ENCODE data around the gene SOX13. TPM values are rescaled to one million over a fixed set of nuclear protein-coding genes. Genes with fewer than 3 reads are reported as not detected.
A peak's percentile ranks its signal among the peaks of the same experiment; 100 is the strongest.

Gene SOX13
- total and polyA plus RNA-seq, 9 of the 15 experiments (the other 6 are each of a cell fraction or from before 2014, with no cell fraction given) = 0.03 to 0.35 (median 0.06) TPM; not detected in 5

DNA sequence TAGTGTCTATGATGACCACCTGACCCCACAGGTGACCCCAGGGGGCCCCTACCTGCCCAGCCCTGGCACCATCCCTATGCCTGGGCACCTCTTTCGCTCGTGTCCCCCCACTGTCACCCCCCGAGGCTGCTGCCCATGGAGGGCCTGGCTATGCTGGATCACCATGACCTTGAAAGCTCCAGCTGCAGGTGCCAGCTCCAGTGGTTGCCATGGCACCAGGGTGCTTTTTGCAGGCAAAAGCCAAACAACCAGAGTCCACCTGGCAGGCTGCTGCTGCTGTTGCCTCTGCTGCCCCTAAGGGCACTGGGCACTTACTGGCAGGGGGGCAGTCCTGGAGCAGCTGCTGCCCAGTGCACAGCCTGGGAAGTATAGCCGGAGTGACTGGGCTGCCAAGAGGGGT is 57.3 kb downstream of the SOX13 start:
- CTCF ChIA-PET (ENCODE audit: low intra/inter-chr PET ratio) = interaction anchor here (3.3 kb wide), 1 partner anchor 269 kb away, joined by 29 read pairs; the partner anchor contains the start of gene SNRPE
- TF ChIP-seq GABPA (tag; conservative IDR thresholded peaks at IDR 0.05; ENCODE audit: low read depth) (no peak), U2AF2 (optimal IDR thresholded peaks at IDR 0.05; ENCODE audit: low read depth, low read length) (no peak), DIDO1 (tag; IDR thresholded peaks at IDR 0.05; ENCODE audit: low read depth) (no peak), RBM34 (IDR thresholded peaks at IDR 0.05; ENCODE audit: borderline replicate concordance, insufficient read depth, low read length) (no peak), TSC22D4 (tag; IDR thresholded peaks at IDR 0.05) (no peak), CTBP1 (IDR thresholded peaks at IDR 0.05; ENCODE audit: borderline replicate concordance) (no peak), IRF9 (tag; IDR thresholded peaks at IDR 0.05) (no peak), DDX20 (tag; IDR thresholded peaks at IDR 0.05; ENCODE audit: low read depth) (no peak), SUPT5H (IDR thresholded peaks at IDR 0.05) (no peak), ZFP30 (CRISPR knock-in tag; IDR thresholded peaks at IDR 0.05; ENCODE audit: borderline replicate concordance) (no peak), EHMT2 (IDR thresholded peaks at IDR 0.05) (no peak), ZNF436 (CRISPR knock-in tag; IDR thresholded peaks at IDR 0.05) (no peak)
- TF ChIP-seq, protein P1, sequence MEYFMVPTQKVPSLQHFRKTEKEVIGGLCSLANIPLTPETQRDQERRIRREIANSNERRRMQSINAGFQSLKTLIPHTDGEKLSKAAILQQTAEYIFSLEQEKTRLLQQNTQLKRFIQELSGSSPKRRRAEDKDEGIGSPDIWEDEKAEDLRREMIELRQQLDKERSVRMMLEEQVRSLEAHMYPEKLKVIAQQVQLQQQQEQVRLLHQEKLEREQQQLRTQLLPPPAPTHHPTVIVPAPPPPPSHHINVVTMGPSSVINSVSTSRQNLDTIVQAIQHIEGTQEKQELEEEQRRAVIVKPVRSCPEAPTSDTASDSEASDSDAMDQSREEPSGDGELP (CRISPR knock-in tag; IDR thresholded peaks at IDR 0.05; ENCODE audit: borderline replicate concordance) = no peak
- TF ChIP-seq, protein P2, sequence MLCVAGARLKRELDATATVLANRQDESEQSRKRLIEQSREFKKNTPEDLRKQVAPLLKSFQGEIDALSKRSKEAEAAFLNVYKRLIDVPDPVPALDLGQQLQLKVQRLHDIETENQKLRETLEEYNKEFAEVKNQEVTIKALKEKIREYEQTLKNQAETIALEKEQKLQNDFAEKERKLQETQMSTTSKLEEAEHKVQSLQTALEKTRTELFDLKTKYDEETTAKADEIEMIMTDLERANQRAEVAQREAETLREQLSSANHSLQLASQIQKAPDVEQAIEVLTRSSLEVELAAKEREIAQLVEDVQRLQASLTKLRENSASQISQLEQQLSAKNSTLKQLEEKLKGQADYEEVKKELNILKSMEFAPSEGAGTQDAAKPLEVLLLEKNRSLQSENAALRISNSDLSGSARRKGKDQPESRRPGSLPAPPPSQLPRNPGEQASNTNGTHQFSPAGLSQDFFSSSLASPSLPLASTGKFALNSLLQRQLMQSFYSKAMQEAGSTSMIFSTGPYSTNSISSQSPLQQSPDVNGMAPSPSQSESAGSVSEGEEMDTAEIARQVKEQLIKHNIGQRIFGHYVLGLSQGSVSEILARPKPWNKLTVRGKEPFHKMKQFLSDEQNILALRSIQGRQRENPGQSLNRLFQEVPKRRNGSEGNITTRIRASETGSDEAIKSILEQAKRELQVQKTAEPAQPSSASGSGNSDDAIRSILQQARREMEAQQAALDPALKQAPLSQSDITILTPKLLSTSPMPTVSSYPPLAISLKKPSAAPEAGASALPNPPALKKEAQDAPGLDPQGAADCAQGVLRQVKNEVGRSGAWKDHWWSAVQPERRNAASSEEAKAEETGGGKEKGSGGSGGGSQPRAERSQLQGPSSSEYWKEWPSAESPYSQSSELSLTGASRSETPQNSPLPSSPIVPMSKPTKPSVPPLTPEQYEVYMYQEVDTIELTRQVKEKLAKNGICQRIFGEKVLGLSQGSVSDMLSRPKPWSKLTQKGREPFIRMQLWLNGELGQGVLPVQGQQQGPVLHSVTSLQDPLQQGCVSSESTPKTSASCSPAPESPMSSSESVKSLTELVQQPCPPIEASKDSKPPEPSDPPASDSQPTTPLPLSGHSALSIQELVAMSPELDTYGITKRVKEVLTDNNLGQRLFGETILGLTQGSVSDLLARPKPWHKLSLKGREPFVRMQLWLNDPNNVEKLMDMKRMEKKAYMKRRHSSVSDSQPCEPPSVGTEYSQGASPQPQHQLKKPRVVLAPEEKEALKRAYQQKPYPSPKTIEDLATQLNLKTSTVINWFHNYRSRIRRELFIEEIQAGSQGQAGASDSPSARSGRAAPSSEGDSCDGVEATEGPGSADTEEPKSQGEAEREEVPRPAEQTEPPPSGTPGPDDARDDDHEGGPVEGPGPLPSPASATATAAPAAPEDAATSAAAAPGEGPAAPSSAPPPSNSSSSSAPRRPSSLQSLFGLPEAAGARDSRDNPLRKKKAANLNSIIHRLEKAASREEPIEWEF (CRISPR knock-in tag; IDR thresholded peaks at IDR 0.05) = no peak

More for the DNA sequence above, 57.3 kb downstream of the SOX13 start:
- no peaks in the 10 kb centered on the region for H3K9me3 ChIP-seq (replicated peaks; ENCODE audit: control insufficient read depth, insufficient read depth, low read depth, low read length)
- H3K9ac ChIP-seq (ENCODE audit: insufficient read depth in 1 of 2, low read depth in 2 of 2, low read length in 2 of 2) = 0 out of 4 replicates have a peak overlapping the region, but pooled peaks of 1 of the 2 experiments have one; percentile 10
- ATAC-seq = no peak
- WGBS (ENCODE audit: insufficient coverage, low coverage, missing lambda C conversion rate) = 13% methylated on average over 4 of the region's 4 CpGs
- in situ Hi-C loops (cut with MboI) (no loop called here), intact Hi-C loops (cut with micrococcal nuclease) (no loop called here)
- H3K9me1 ChIP-seq (ENCODE audit: control insufficient read depth, insufficient read depth, low read length) = no peaks in the 10 kb centered on the region
- no peak overlapping the region for H3K4me2 ChIP-seq (ENCODE audit: insufficient read depth, low read length)
- H3K79me2 ChIP-seq (ENCODE audit: control insufficient read depth, insufficient read depth, low read length) = no peaks in the 10 kb centered on the region
- no peak overlapping the region for H3K4me3 ChIP-seq
- no TSS peak for BruUV-seq (replicated peaks)
- POLR2A ChIA-PET = interaction anchor here (0.8 to 1.4 kb wide), 2 partner anchors 11 to 34 kb away, joined by 3 read pairs; no protein-coding TSS in a partner anchor
- no peak overlapping the region for H3K27ac ChIP-seq (ENCODE audit: extremely low read depth, low read depth, low read length)
- no peak for FAIRE-seq
- DNase-seq (ENCODE audit: extremely low read depth in 1 of 4, low spot score in 3 of 4) = no peak
- H3K36me3 ChIP-seq (ENCODE audit: control insufficient read depth, insufficient read depth, low read length) = no peaks in the 10 kb centered on the region
- no peaks in the 10 kb centered on the region for H4K20me1 ChIP-seq (replicated peaks; ENCODE audit: control insufficient read depth, insufficient read depth, low read length)
- peaks cover 19 to 37% of the 10 kb centered on the region in 2 experiments for H3K27me3 ChIP-seq (ENCODE audit: control insufficient read depth in 2 of 2, insufficient read depth in 2 of 2, low read length in 2 of 2)
- peaks cover 0 to 12% of the 10 kb centered on the region in 2 experiments; a peak in 2 of 5 replicates for H3K4me1 ChIP-seq (replicated peaks in 1 of 2; ENCODE audit: control insufficient read depth in 2 of 2, insufficient read depth in 2 of 2, low read length in 2 of 2)
- no peak overlapping the region for H2AFZ ChIP-seq (ENCODE audit: low read depth, low read length)
